MCF 10A (cell line): ENCODE results near the gene PPM1G. TPM values are rescaled to one million over a fixed set of nuclear protein-coding genes. Genes with fewer than 3 reads are reported as not detected.

Source experiments
- BruUV-seq: library from RNA; stranded (reverse); fragments of 400-500 nt; replicated peaks from 2 replicates; lab custom pipeline; 2021; lab: Mats Ljungman, UMichigan
- CTCF ChIA-PET: fragments of 300-600 bp; sonication (Branson Sonifier 250); formaldehyde crosslinking; extraction: SDS; loops from one replicate; lab custom pipeline; 2021; ENCODE audit warnings: antibody characterized with exemption, inconsistent platforms; lab: Yijun Ruan, JAX
- POLR2A ChIA-PET: fragments of 300-600, 350-650 bp; sonication (Branson Sonifier 250); formaldehyde crosslinking; extraction: SDS; loops from one replicate; lab custom pipeline; 2020; ENCODE audit warnings: antibody characterized with exemption, inconsistent platforms; lab: Yijun Ruan, JAX
- DNase-seq: peaks from one replicate; pipeline ENCODE4 v3.0.0-alpha.2; 2018; ENCODE audit not compliant: unreplicated experiment
- H3K27ac Mint-ChIP-seq: one replicate; pipeline ENCODE4 v1.8.0; 2022; ENCODE audit warnings: mild to moderate bottlenecking, low read depth, mixed read lengths; ENCODE audit not compliant: unreplicated experiment
- H3K27me3 Mint-ChIP-seq: one replicate; pipeline ENCODE4 v1.8.0; 2022; ENCODE audit warnings: mixed read lengths; ENCODE audit not compliant: insufficient read depth, unreplicated experiment
- H3K36me3 Mint-ChIP-seq: one replicate; pipeline ENCODE4 v1.8.0; 2022; ENCODE audit warnings: mild to moderate bottlenecking, moderate library complexity, mixed read lengths; ENCODE audit not compliant: insufficient read depth, unreplicated experiment
- H3K4me1 Mint-ChIP-seq: one replicate; pipeline ENCODE4 v1.8.0; 2022; ENCODE audit warnings: mixed read lengths; ENCODE audit not compliant: insufficient read depth, unreplicated experiment
- H3K4me3 Mint-ChIP-seq: one replicate; pipeline ENCODE4 v1.8.0; 2022; ENCODE audit warnings: mild to moderate bottlenecking, moderate library complexity, mixed read lengths; ENCODE audit not compliant: unreplicated experiment
- H3K9me3 Mint-ChIP-seq: one replicate; pipeline ENCODE4 v1.8.0; 2022; ENCODE audit warnings: mixed read lengths; ENCODE audit not compliant: unreplicated experiment
- CTCF ChIP-seq: fragments of 200-600 bp; IDR thresholded peaks from one replicate; pipeline ENCODE4 v1.8.0; 2022; ENCODE audit warnings: antibody characterized with exemption, mild to moderate bottlenecking; ENCODE audit not compliant: unreplicated experiment
- intact Hi-C: fragments of 100-400 bp; cut with micrococcal nuclease; formaldehyde crosslinking; loops from 2 replicates; pipeline ENCODE4 v1.14.1; 2022
- total RNA-seq: library from RNA; stranded (reverse); gene quantifications from 2 replicates; pipeline ENCODE4 v1.2.3, GENCODE V29; 2022

The PPM1G gene
- total RNA-seq, 1 experiment from 2014 or later = 123 TPM

- no peak for DNase-seq
- Mint-ChIP-seq H3K27me3 (no peaks in the 10 kb centered on the region), H3K27ac (peak overlapping the region; percentile 93), H3K4me1 (peaks cover 16% of the 10 kb centered on the region), H3K9me3 (no peaks in the 10 kb centered on the region), H3K36me3 (peaks cover 81% of the 10 kb centered on the region), H3K4me3 (peak overlapping the region; percentile 84)
- BruUV-seq = no TSS peak
- no peak for TF ChIP-seq CTCF
- POLR2A ChIA-PET = interaction anchor here (0.6 to 5.6 kb wide), 8 partner anchors 9 to 400 kb away, joined by 3 to 114 read pairs (median 35); partner anchors contain the start of genes EIF2B4, GTF3C2, MPV17 and NRBP1
- intact Hi-C loops = no loop called here
- CTCF ChIA-PET = interaction anchor here (0.7 to 2.9 kb wide), 3 partner anchors 10 to 209 kb away, joined by 3 to 14 read pairs (median 5); partner anchors contain the start of gene MPV17
Measured at GRCh38 chr2:27378809-27379290, 30.5 kb downstream of the PPM1G start.

GRCh38 chr2:27378096-27378808 lies 31.1 kb downstream of the PPM1G start:
- peak; percentile 24 for DNase-seq
- peak; percentile 20 for TF ChIP-seq CTCF
- no peaks in the 10 kb centered on the region for H3K27me3 Mint-ChIP-seq
- H3K27ac Mint-ChIP-seq = peak overlapping the region; percentile 63
- no TSS peak for BruUV-seq
- no peak overlapping the region for H3K4me3 Mint-ChIP-seq
- intact Hi-C loops = no loop called here
- peaks cover 84% of the 10 kb centered on the region for H3K36me3 Mint-ChIP-seq
- no peaks in the 10 kb centered on the region for H3K9me3 Mint-ChIP-seq
- H3K4me1 Mint-ChIP-seq = peaks cover 16% of the 10 kb centered on the region
- POLR2A ChIA-PET = interaction anchor here (0.7 to 5.6 kb wide), 6 partner anchors 8 to 56 kb away, joined by 3 to 114 read pairs (median 38); partner anchors contain the start of genes EIF2B4, GTF3C2, MPV17 and NRBP1
- CTCF ChIA-PET = interaction anchor here (0.6 to 2.9 kb wide), 3 partner anchors 57 to 364 kb away, joined by 3 to 14 read pairs (median 3); partner anchors contain the start of gene MPV17

GRCh38 chr2:27377618-27378095 lies 31.7 kb downstream of the PPM1G start:
- peaks cover 84% of the 10 kb centered on the region for H3K36me3 Mint-ChIP-seq
- H3K27ac Mint-ChIP-seq = peak overlapping the region; percentile 63
- BruUV-seq = no TSS peak

More at GRCh38 chr2:27377618-27378095, 31.7 kb downstream of the PPM1G start:
- ChIA-PET CTCF (interaction anchor here (0.6 to 2.9 kb wide), 2 partner anchors 56 to 365 kb away, joined by 3 to 14 read pairs; partner anchors contain the start of gene MPV17), POLR2A (interaction anchor here (0.7 to 5.6 kb wide), 3 partner anchors 7 to 56 kb away, joined by 3 to 114 read pairs (median 52); partner anchors contain the start of genes EIF2B4, MPV17 and SNX17)
- H3K27me3 Mint-ChIP-seq = no peaks in the 10 kb centered on the region
- intact Hi-C loops = no loop called here
- DNase-seq = no peak
- H3K9me3 Mint-ChIP-seq = no peaks in the 10 kb centered on the region
- TF ChIP-seq CTCF = no peak
- peaks cover 18% of the 10 kb centered on the region for H3K4me1 Mint-ChIP-seq
- no peak overlapping the region for H3K4me3 Mint-ChIP-seq
